H9 (cell line): ENCODE results near the gene BRD3OS. TPM values are rescaled to one million over a fixed set of nuclear protein-coding genes. Genes with fewer than 3 reads are reported as not detected.
"Not testable (repeated sequence)": the region's sequence is repeated elsewhere in the genome, so short reads cannot be mapped to it uniquely, and the experiment has no call there.

Source experiments
- DNase-seq: peaks from one replicate; pipeline ENCODE4 v3.0.0-alpha.2; 2017
- H2AFZ ChIP-seq: one replicate; pipeline ENCODE4 v1.6.1; 2013; ENCODE audit warnings: mild to moderate bottlenecking, low read length, control low read depth, moderate library complexity
- H2AK5ac ChIP-seq: 2 replicates; pipeline ENCODE4 v1.6.1; 2013; ENCODE audit warnings: low read length, control low read depth, mixed read lengths; ENCODE audit not compliant: insufficient read length
- H2BK120ac ChIP-seq: one replicate; pipeline ENCODE4 v1.6.1; 2013; ENCODE audit warnings: low read depth, mild to moderate bottlenecking, low read length, control low read depth, inconsistent platforms; ENCODE audit not compliant: poor library complexity, severe bottlenecking
- H2BK12ac ChIP-seq: 2 replicates; pipeline ENCODE4 v1.6.1; 2013; ENCODE audit warnings: low read length, control low read depth, mixed read lengths, low read depth; ENCODE audit not compliant: insufficient read length
- H2BK15ac ChIP-seq: 2 replicates; pipeline ENCODE4 v1.6.1; 2013; ENCODE audit warnings: low read depth, low read length, control low read depth
- H2BK20ac ChIP-seq: one replicate; pipeline ENCODE4 v1.6.1; 2013; ENCODE audit warnings: low read depth, mild to moderate bottlenecking, low read length, control low read depth, inconsistent platforms; ENCODE audit not compliant: poor library complexity, severe bottlenecking
- H2BK5ac ChIP-seq: 2 replicates; pipeline ENCODE4 v1.6.1; 2013; ENCODE audit warnings: low read length, control low read depth, mixed read lengths; ENCODE audit not compliant: insufficient read length
- H3K14ac ChIP-seq: 2 replicates; pipeline ENCODE4 v1.6.1; 2013; ENCODE audit warnings: low read length, control low read depth; ENCODE audit not compliant: insufficient read depth
- H3K18ac ChIP-seq: 2 replicates; pipeline ENCODE4 v1.6.1; 2013; ENCODE audit warnings: low read depth, mild to moderate bottlenecking, mixed read lengths, low read length, control low read depth; ENCODE audit not compliant: insufficient read length
- H3K23ac ChIP-seq: 2 replicates; pipeline ENCODE4 v1.6.1; 2013; ENCODE audit warnings: low read length, control low read depth, mixed read lengths, low read depth; ENCODE audit not compliant: insufficient read length
- H3K23me2 ChIP-seq: 2 replicates; pipeline ENCODE4 v1.6.1; 2013; ENCODE audit warnings: low read depth, mild to moderate bottlenecking, mixed read lengths, low read length, control low read depth; ENCODE audit not compliant: insufficient read length, poor library complexity, severe bottlenecking
- H3K27ac ChIP-seq: 2 replicates; pipeline ENCODE4 v1.5.1; 2013; ENCODE audit warnings: low read length, control low read depth, mixed read lengths, low read depth; ENCODE audit not compliant: insufficient read length
- H3K27me3 ChIP-seq: 2 replicates; pipeline ENCODE4 v1.6.1; 2013; ENCODE audit warnings: low read length, control low read depth, inconsistent platforms; ENCODE audit not compliant: insufficient read depth
- H3K4ac ChIP-seq: 2 replicates; pipeline ENCODE4 v1.6.1; 2013; ENCODE audit warnings: low read depth, mild to moderate bottlenecking, control low read depth, inconsistent platforms, low read length, moderate library complexity
- H3K4me1 ChIP-seq: 2 replicates; pipeline ENCODE4 v1.6.1; 2013; ENCODE audit warnings: low read length, control low read depth, inconsistent platforms; ENCODE audit not compliant: insufficient read depth
- H3K4me2 ChIP-seq: 2 replicates; pipeline ENCODE4 v1.6.1; 2013; ENCODE audit warnings: low read length, control low read depth, mixed read lengths; ENCODE audit not compliant: insufficient read length, insufficient read depth
- H3K56ac ChIP-seq: 2 replicates; pipeline ENCODE4 v1.6.1; 2013; ENCODE audit warnings: low read depth, mild to moderate bottlenecking, mixed read lengths, low read length, control low read depth; ENCODE audit not compliant: insufficient read length
- H3K79me1 ChIP-seq: 2 replicates; pipeline ENCODE4 v1.6.1; 2013; ENCODE audit warnings: low read depth, mild to moderate bottlenecking, moderate library complexity, low read length, control low read depth, inconsistent platforms; ENCODE audit not compliant: insufficient read depth, poor library complexity, severe bottlenecking
- H3K79me2 ChIP-seq: 2 replicates; pipeline ENCODE4 v1.6.1; 2013; ENCODE audit warnings: low read length, control low read depth, inconsistent platforms; ENCODE audit not compliant: insufficient read depth
- H3K9ac ChIP-seq: 2 replicates; pipeline ENCODE4 v1.6.1; 2013; ENCODE audit warnings: low read length, control low read depth, mixed read lengths; ENCODE audit not compliant: insufficient read length; ENCODE audit errors: extremely low read depth
- H3K9me3 ChIP-seq: one replicate; pipeline ENCODE4 v1.6.1; 2013; ENCODE audit warnings: low read depth, low read length, inconsistent platforms; ENCODE audit not compliant: control insufficient read depth
- H3T11ph ChIP-seq: one replicate; pipeline ENCODE4 v1.6.1; 2013; ENCODE audit warnings: mild to moderate bottlenecking, low read length, control low read depth, inconsistent platforms
- H4K20me1 ChIP-seq: one replicate; pipeline ENCODE4 v1.6.1; 2013; ENCODE audit not compliant: control insufficient read depth, insufficient read length, insufficient read depth
- H4K5ac ChIP-seq: 2 replicates; pipeline ENCODE4 v1.6.1; 2013; ENCODE audit warnings: low read depth, mild to moderate bottlenecking, mixed read lengths, low read length, control low read depth; ENCODE audit not compliant: insufficient read length
- H4K8ac ChIP-seq: replicated peaks from 2 replicates; pipeline ENCODE4 v1.6.1; 2013; ENCODE audit warnings: low read length, control low read depth, mixed read lengths, low read depth; ENCODE audit not compliant: insufficient read length
- H4K91ac ChIP-seq: 2 replicates; pipeline ENCODE4 v1.6.1; 2013; ENCODE audit warnings: low read depth, mild to moderate bottlenecking, moderate library complexity, mixed read lengths, low read length, control low read depth; ENCODE audit not compliant: insufficient read length
- H3K27ac Mint-ChIP-seq, 3 experiments: 2 replicates in 2 of 3; 3 replicates in 1 of 3; pipeline ENCODE4 v1.8.0; 2020 to 2021; ENCODE audit warnings: mixed read lengths in 3 of 3, mild to moderate bottlenecking in 1 of 3, moderate library complexity in 1 of 3
- H3K27me3 Mint-ChIP-seq: 2 replicates; pipeline ENCODE4 v1.8.0; 2021; ENCODE audit warnings: low read depth, mild to moderate bottlenecking, moderate library complexity, mixed read lengths
- H3K36me3 Mint-ChIP-seq, 3 experiments: 2 replicates in 2 of 3; 3 replicates in 1 of 3; pipeline ENCODE4 v1.8.0; 2020 to 2021; ENCODE audit warnings: low read depth in 3 of 3, mixed read lengths in 3 of 3; ENCODE audit not compliant: insufficient read depth in 1 of 3
- H3K4me1 Mint-ChIP-seq, 2 experiments: 2 replicates each; pipeline ENCODE4 v1.8.0; 2020; ENCODE audit warnings: mixed read lengths in 2 of 2
- H3K4me3 Mint-ChIP-seq, 2 experiments: 2 replicates in 1 of 2; 3 replicates in 1 of 2; pipeline ENCODE4 v1.8.0; 2020 to 2021; ENCODE audit warnings: mild to moderate bottlenecking in 2 of 2, mixed read lengths in 2 of 2, moderate library complexity in 1 of 2
- H3K9me3 Mint-ChIP-seq, 2 experiments: 2 replicates in 1 of 2; 3 replicates in 1 of 2; pipeline ENCODE4 v1.8.0; 2020; ENCODE audit warnings: mild to moderate bottlenecking in 2 of 2, mixed read lengths in 2 of 2, moderate library complexity in 1 of 2
- CTCF ChIP-seq: fragments of 200-600 bp; sonication (generic); conservative IDR thresholded peaks from 3 replicates; pipeline ENCODE4 v1.8.0; 2021; ENCODE audit warnings: antibody characterized with exemption, mild to moderate bottlenecking
- WGBS: extraction: QIAGEN DNeasy Blood & Tissue Kit; methylation state at CpG from one replicate; pipeline ENCODE4 v1.1.7; 2013; ENCODE audit warnings: missing lambda C conversion rate, low lambda C conversion rate, mixed read lengths; ENCODE audit not compliant: insufficient read length; ENCODE audit errors: extremely low coverage; 5-methylcytosine and 5-hydroxymethylcytosine counted together
- total RNA-seq: library from RNA; stranded (reverse); gene quantifications from 2 replicates; pipeline ENCODE4 v1.2.1, GENCODE V29; 2021

Gene BRD3OS
- total RNA-seq, 1 experiment from 2014 or later = 16.4 TPM

- Mint-ChIP-seq H3K27ac (no peak overlapping the region), H3K9me3 (peaks cover 23 to 25% of the 10 kb centered on the region in 2 experiments), H3K36me3 (peaks cover 3 to 9% (median 6%) of the 10 kb centered on the region in 3 experiments), H3K4me1 (peaks cover 7 to 11% of the 10 kb centered on the region in 2 experiments), H3K4me3 (no peak overlapping the region), H3K27me3 (peaks cover 48% of the 10 kb centered on the region)
- Histone ChIP-seq H2BK20ac (no peak overlapping the region), H2AK5ac (no peak overlapping the region), H3K23ac (no peak overlapping the region), H4K91ac (no peak overlapping the region), H3T11ph (no peak overlapping the region), H3K4ac (no peak overlapping the region), H3K79me2 (peaks cover 8% of the 10 kb centered on the region; the same call in 1 of the 2 replicates), H3K27ac (no peak overlapping the region), H4K20me1 (no peaks in the 10 kb centered on the region), H3K14ac (no peak overlapping the region), H2BK120ac (no peak overlapping the region), H2BK5ac (no peak overlapping the region), H3K56ac (no peak overlapping the region), H3K9me3 (no peaks in the 10 kb centered on the region), H3K23me2 (peaks cover 13% of the 10 kb centered on the region), H3K4me2 (no peak overlapping the region), H3K4me1 (no peaks in the 10 kb centered on the region), H3K18ac (no peak overlapping the region), H2BK12ac (no peak overlapping the region), H2BK15ac (no peak overlapping the region), H2AFZ (no peak overlapping the region), H4K5ac (no peak overlapping the region), H4K8ac (no peak overlapping the region), H3K9ac (no peak overlapping the region), H3K79me1 (no peaks in the 10 kb centered on the region), H3K27me3 (no peaks in the 10 kb centered on the region; the same call in 1 of the 2 replicates)
- WGBS = no CpG with 5 or more reads among the region's 12 CpGs
- TF ChIP-seq CTCF = no peak
- DNase-seq = no peak
Measured at GRCh38 chr9:134071149-134071548, 45.9 kb downstream of the BRD3OS start.

GRCh38 chr9:134072683-134073082 lies 47.4 kb downstream of the BRD3OS start:
- H2AFZ ChIP-seq, H3K79me2 ChIP-seq, H3K27me3 ChIP-seq, H3K23ac ChIP-seq, H3T11ph ChIP-seq, H3K9ac ChIP-seq, H2BK15ac ChIP-seq, H3K79me1 ChIP-seq, H3K27ac Mint-ChIP-seq, H3K14ac ChIP-seq, H3K4me1 ChIP-seq, H3K23me2 ChIP-seq, H3K4me2 ChIP-seq, H3K4me1 Mint-ChIP-seq, H4K91ac ChIP-seq, H2BK120ac ChIP-seq, H2AK5ac ChIP-seq, H3K18ac ChIP-seq, H3K4me3 Mint-ChIP-seq, H3K56ac ChIP-seq, DNase-seq, H2BK12ac ChIP-seq, H2BK20ac ChIP-seq, H3K4ac ChIP-seq, H3K27ac ChIP-seq, H2BK5ac ChIP-seq, H4K20me1 ChIP-seq, H4K8ac ChIP-seq, H3K9me3 ChIP-seq, H4K5ac ChIP-seq: not testable (repeated sequence)
- WGBS = no CpG with 5 or more reads among the region's 7 CpGs
- peaks cover 37 to 38% of the 10 kb centered on the region in 2 experiments for H3K9me3 Mint-ChIP-seq
- peaks cover 9 to 15% (median 10%) of the 10 kb centered on the region in 3 experiments for H3K36me3 Mint-ChIP-seq
- H3K27me3 Mint-ChIP-seq = peaks cover 55% of the 10 kb centered on the region
